GM23338 (cell line): ENCODE data around the gene STX10.

Source experiments
- CREB1 ChIP-seq: fragments of 250-450 bp; sonication (Bioruptor Pico); IDR thresholded peaks from 2 replicates; pipeline ENCODE4 v1.5.0; 2020; ENCODE audit warnings: low read depth, mild to moderate bottlenecking, moderate library complexity
- EZH2 ChIP-seq: fragments of 200-600 bp; sonication (generic); IDR thresholded peaks from one replicate; pipeline ENCODE4 v1.8.0; 2017; ENCODE audit warnings: antibody characterized with exemption, mild to moderate bottlenecking, low read depth; ENCODE audit not compliant: unreplicated experiment
- EZH2phosphoT487 ChIP-seq: fragments of 200-600 bp; sonication (generic); IDR thresholded peaks from one replicate; pipeline ENCODE4 v1.8.1; 2018; ENCODE audit warnings: antibody characterized with exemption; ENCODE audit not compliant: unreplicated experiment
- JUNB ChIP-seq: IDR thresholded peaks from one replicate; pipeline ENCODE4 v1.6.1; 2016; ENCODE audit warnings: antibody characterized with exemption; ENCODE audit not compliant: unreplicated experiment
- NANOG ChIP-seq: IDR thresholded peaks from 2 replicates; pipeline ENCODE4 v1.6.1; 2016; ENCODE audit warnings: antibody characterized with exemption, borderline replicate concordance
- POLR2AphosphoS5 ChIP-seq: IDR thresholded peaks from 2 replicates; pipeline ENCODE4 v1.6.1; 2016; ENCODE audit warnings: antibody characterized with exemption, low read depth
- STAT1 ChIP-seq: IDR thresholded peaks from one replicate; pipeline ENCODE4 v1.6.1; 2016; ENCODE audit warnings: antibody characterized with exemption; ENCODE audit not compliant: unreplicated experiment
- ZNF114 ChIP-seq: fragments of 250-450 bp; sonication (Bioruptor Pico); IDR thresholded peaks from 2 replicates; pipeline ENCODE4 v1.5.0; 2020; ENCODE audit warnings: mild to moderate bottlenecking, moderate library complexity
- ZNF331 ChIP-seq: fragments of 250-450 bp; sonication (Bioruptor Pico); IDR thresholded peaks from 2 replicates; pipeline ENCODE4 v1.5.0; 2020; ENCODE audit warnings: low read depth, mild to moderate bottlenecking, moderate library complexity
- TF ChIP-seq, protein P1 (sequence below), 2 experiments: fragments of 200-600 bp in 1 of 2; sonication (generic) in 1 of 2; conservative IDR thresholded peaks; 2 replicates each; pipeline versions ENCODE4 v1.5.1 to v1.6.1; 2016 to 2017; ENCODE audit warnings: antibody characterized with exemption in 2 of 2, low read depth in 2 of 2, mild to moderate bottlenecking in 2 of 2, moderate library complexity in 1 of 2
- TF ChIP-seq, protein P2 (sequence below): IDR thresholded peaks from one replicate; pipeline ENCODE4 v1.6.1; 2018; ENCODE audit warnings: antibody characterized with exemption; ENCODE audit not compliant: unreplicated experiment
- TF ChIP-seq, protein P3 (sequence below): IDR thresholded peaks from 2 replicates; pipeline ENCODE4 v1.6.1; 2016; ENCODE audit warnings: antibody characterized with exemption

DNA sequence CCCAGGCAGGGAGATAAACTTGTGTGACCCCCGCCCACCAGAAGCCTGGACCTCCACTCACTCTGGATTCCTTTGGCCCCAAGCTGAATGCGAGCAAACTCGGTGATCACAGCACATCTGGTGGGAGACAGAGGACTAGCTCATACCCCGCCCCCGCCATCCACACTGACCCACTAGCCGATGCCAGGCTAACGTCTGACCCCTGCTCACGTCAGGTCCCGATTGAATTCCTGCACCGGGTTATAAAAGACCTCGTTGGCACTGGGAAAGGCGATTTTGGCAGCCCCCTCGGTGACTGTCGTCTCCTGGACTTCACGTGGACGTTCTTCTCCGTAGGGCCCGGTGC, 34.3 kb downstream of the STX10 start:
- TF ChIP-seq POLR2AphosphoS5, result no peak
- TF ChIP-seq EZH2, result no peak
- TF ChIP-seq JUNB, result no peak
- TF ChIP-seq, protein P1, sequence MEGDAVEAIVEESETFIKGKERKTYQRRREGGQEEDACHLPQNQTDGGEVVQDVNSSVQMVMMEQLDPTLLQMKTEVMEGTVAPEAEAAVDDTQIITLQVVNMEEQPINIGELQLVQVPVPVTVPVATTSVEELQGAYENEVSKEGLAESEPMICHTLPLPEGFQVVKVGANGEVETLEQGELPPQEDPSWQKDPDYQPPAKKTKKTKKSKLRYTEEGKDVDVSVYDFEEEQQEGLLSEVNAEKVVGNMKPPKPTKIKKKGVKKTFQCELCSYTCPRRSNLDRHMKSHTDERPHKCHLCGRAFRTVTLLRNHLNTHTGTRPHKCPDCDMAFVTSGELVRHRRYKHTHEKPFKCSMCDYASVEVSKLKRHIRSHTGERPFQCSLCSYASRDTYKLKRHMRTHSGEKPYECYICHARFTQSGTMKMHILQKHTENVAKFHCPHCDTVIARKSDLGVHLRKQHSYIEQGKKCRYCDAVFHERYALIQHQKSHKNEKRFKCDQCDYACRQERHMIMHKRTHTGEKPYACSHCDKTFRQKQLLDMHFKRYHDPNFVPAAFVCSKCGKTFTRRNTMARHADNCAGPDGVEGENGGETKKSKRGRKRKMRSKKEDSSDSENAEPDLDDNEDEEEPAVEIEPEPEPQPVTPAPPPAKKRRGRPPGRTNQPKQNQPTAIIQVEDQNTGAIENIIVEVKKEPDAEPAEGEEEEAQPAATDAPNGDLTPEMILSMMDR (conservative IDR thresholded peaks at IDR 0.05; ENCODE audit: low read depth in 2 of 2), result no peak
- TF ChIP-seq, protein P2, sequence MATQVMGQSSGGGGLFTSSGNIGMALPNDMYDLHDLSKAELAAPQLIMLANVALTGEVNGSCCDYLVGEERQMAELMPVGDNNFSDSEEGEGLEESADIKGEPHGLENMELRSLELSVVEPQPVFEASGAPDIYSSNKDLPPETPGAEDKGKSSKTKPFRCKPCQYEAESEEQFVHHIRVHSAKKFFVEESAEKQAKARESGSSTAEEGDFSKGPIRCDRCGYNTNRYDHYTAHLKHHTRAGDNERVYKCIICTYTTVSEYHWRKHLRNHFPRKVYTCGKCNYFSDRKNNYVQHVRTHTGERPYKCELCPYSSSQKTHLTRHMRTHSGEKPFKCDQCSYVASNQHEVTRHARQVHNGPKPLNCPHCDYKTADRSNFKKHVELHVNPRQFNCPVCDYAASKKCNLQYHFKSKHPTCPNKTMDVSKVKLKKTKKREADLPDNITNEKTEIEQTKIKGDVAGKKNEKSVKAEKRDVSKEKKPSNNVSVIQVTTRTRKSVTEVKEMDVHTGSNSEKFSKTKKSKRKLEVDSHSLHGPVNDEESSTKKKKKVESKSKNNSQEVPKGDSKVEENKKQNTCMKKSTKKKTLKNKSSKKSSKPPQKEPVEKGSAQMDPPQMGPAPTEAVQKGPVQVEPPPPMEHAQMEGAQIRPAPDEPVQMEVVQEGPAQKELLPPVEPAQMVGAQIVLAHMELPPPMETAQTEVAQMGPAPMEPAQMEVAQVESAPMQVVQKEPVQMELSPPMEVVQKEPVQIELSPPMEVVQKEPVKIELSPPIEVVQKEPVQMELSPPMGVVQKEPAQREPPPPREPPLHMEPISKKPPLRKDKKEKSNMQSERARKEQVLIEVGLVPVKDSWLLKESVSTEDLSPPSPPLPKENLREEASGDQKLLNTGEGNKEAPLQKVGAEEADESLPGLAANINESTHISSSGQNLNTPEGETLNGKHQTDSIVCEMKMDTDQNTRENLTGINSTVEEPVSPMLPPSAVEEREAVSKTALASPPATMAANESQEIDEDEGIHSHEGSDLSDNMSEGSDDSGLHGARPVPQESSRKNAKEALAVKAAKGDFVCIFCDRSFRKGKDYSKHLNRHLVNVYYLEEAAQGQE, result no peak
- TF ChIP-seq, protein P3, sequence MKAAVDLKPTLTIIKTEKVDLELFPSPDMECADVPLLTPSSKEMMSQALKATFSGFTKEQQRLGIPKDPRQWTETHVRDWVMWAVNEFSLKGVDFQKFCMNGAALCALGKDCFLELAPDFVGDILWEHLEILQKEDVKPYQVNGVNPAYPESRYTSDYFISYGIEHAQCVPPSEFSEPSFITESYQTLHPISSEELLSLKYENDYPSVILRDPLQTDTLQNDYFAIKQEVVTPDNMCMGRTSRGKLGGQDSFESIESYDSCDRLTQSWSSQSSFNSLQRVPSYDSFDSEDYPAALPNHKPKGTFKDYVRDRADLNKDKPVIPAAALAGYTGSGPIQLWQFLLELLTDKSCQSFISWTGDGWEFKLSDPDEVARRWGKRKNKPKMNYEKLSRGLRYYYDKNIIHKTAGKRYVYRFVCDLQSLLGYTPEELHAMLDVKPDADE, result no peak
- TF ChIP-seq EZH2phosphoT487, result no peak
- no peak for TF ChIP-seq CREB1 (CRISPR knock-in tag)
- no peak for TF ChIP-seq ZNF114 (CRISPR knock-in tag)
- TF ChIP-seq ZNF331 (CRISPR knock-in tag), result no peak
- no peak for TF ChIP-seq NANOG
- TF ChIP-seq STAT1, result no peak
